ENCODE measurements around the gene MACO1.

The MACO1 gene

DNA sequence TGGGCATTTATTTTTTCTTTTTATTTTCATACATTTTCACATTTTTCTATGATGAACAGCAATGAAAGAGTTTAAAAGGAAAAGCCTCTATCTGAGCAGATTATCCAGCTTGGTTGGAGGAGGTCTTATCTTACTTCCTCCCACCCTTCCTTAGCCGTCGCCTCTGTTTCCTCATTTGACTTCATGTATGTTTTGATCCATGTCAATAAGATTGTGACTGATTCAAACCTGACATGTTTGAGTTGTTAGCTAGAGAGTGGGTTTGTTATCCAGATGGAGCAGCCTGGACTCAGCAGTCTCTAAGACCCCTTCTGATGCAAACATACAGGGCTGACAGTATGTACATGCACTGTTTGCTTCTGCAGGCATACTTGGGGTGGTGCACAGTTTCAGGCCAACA is 31.2 kb downstream of the MACO1 start:
- Histone ChIP-seq H3K4me3 (ENCODE audit: low read depth, low read length) (no peak overlapping the region), H3K36me3 (ENCODE audit: control insufficient read depth, insufficient read depth, low read length) (no peaks in the 10 kb centered on the region), H3K27me3 (ENCODE audit: control insufficient read depth, insufficient read depth, low read length) (no peaks in the 10 kb centered on the region), H2AFZ (no peak overlapping the region), H3K9me3 (ENCODE audit: control insufficient read depth, low read length) (no peaks in the 10 kb centered on the region), H3K79me2 (peaks cover 4% of the 10 kb centered on the region), H3K4me2 (ENCODE audit: low read length) (no peak overlapping the region), H3K9ac (no peak overlapping the region), H3K27ac (no peak overlapping the region), H3K4me1 (no peaks in the 10 kb centered on the region)
- TF ChIP-seq, protein P1, sequence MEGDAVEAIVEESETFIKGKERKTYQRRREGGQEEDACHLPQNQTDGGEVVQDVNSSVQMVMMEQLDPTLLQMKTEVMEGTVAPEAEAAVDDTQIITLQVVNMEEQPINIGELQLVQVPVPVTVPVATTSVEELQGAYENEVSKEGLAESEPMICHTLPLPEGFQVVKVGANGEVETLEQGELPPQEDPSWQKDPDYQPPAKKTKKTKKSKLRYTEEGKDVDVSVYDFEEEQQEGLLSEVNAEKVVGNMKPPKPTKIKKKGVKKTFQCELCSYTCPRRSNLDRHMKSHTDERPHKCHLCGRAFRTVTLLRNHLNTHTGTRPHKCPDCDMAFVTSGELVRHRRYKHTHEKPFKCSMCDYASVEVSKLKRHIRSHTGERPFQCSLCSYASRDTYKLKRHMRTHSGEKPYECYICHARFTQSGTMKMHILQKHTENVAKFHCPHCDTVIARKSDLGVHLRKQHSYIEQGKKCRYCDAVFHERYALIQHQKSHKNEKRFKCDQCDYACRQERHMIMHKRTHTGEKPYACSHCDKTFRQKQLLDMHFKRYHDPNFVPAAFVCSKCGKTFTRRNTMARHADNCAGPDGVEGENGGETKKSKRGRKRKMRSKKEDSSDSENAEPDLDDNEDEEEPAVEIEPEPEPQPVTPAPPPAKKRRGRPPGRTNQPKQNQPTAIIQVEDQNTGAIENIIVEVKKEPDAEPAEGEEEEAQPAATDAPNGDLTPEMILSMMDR (IDR thresholded peaks at IDR 0.05), result no peak

- H3K79me2 ChIP-seq, result peaks cover 4% of the 10 kb centered on the region
- no peak overlapping the region for H3K4me2 ChIP-seq (ENCODE audit: low read length)
- no peaks in the 10 kb centered on the region for H3K4me1 ChIP-seq
- H3K4me3 ChIP-seq (ENCODE audit: low read depth, low read length), result no peak overlapping the region
- no peaks in the 10 kb centered on the region for H3K27me3 ChIP-seq (ENCODE audit: control insufficient read depth, insufficient read depth, low read length)
- H3K36me3 ChIP-seq (ENCODE audit: control insufficient read depth, insufficient read depth, low read length), result no peaks in the 10 kb centered on the region
- no peaks in the 10 kb centered on the region for H3K9me3 ChIP-seq (ENCODE audit: control insufficient read depth, low read length)
- TF ChIP-seq, protein P1 (IDR thresholded peaks at IDR 0.05), result no peak
- H3K9ac ChIP-seq, result no peak overlapping the region
- H2AFZ ChIP-seq, result no peak overlapping the region
- H3K27ac ChIP-seq, result no peak overlapping the region
These were observed 32.0 kb downstream of the MACO1 start for GRCh38 chr1:25462732-25463131.

DNA sequence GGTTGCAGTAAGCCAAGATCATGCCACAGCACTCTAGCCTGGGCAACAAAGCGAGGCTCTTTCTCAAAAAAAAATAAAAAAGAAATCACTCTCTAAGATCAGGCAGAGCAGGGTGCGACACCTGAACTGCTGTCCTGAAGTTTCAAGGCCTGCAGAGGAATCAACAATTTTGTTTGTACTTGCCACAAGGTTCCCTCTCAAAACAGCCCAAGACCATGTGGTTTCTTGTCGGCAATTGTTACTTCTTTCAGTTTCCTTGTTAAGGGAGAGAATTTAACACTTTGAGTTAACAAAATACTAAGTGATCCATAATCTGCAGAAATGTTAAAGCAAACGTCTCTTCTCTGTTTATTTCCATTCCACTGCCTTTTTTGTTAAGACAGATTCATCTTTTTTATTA is 36.5 kb downstream of the MACO1 start:
- H3K4me1 ChIP-seq, result no peaks in the 10 kb centered on the region
- TF ChIP-seq, protein P1 (IDR thresholded peaks at IDR 0.05), result no peak
- H2AFZ ChIP-seq, result no peak overlapping the region
- no peak overlapping the region for H3K4me3 ChIP-seq (ENCODE audit: low read depth, low read length)
- H3K9ac ChIP-seq, result no peak overlapping the region
- H3K27me3 ChIP-seq (ENCODE audit: control insufficient read depth, insufficient read depth, low read length), result no peaks in the 10 kb centered on the region
- no peaks in the 10 kb centered on the region for H3K36me3 ChIP-seq (ENCODE audit: control insufficient read depth, insufficient read depth, low read length)
- no peaks in the 10 kb centered on the region for H3K9me3 ChIP-seq (ENCODE audit: control insufficient read depth, low read length)
- no peak overlapping the region for H3K4me2 ChIP-seq (ENCODE audit: low read length)
- peaks cover 13% of the 10 kb centered on the region for H3K79me2 ChIP-seq
- no peak overlapping the region for H3K27ac ChIP-seq

DNA sequence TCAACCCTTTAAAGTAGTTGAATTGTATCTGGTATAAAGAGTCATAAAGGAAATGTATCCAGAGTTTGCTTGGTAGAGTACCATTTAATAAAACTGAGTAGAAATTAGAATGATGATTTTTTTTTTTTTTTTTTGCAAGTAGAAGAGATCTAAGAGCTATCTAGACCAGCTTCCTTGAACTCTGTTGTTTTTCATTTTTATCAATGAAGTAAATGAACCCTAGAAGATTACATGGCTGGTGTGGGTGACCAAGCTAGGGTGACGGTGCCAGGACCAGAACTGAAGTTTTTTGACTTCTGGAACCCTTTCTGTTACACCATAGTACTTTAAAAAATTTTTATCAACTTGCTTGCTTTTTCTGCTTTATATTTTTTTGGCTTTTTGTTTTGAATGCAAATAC is 36.9 kb downstream of the MACO1 start:
- Histone ChIP-seq H3K27me3 (ENCODE audit: control insufficient read depth, insufficient read depth, low read length) (no peaks in the 10 kb centered on the region), H3K9ac (no peak overlapping the region), H3K4me2 (ENCODE audit: low read length) (no peak overlapping the region), H2AFZ (no peak overlapping the region), H3K27ac (no peak overlapping the region), H3K4me1 (no peaks in the 10 kb centered on the region), H3K9me3 (ENCODE audit: control insufficient read depth, low read length) (no peaks in the 10 kb centered on the region), H3K79me2 (peaks cover 13% of the 10 kb centered on the region), H3K36me3 (ENCODE audit: control insufficient read depth, insufficient read depth, low read length) (no peaks in the 10 kb centered on the region), H3K4me3 (ENCODE audit: low read depth, low read length) (no peak overlapping the region)
- TF ChIP-seq, protein P1 (IDR thresholded peaks at IDR 0.05), result no peak

GRCh38 chr1:25468033-25468432 is 37.3 kb downstream of the MACO1 start:
- Histone ChIP-seq H2AFZ (no peak overlapping the region), H3K27ac (no peak overlapping the region), H3K9me3 (ENCODE audit: control insufficient read depth, low read length) (no peaks in the 10 kb centered on the region), H3K27me3 (ENCODE audit: control insufficient read depth, insufficient read depth, low read length) (no peaks in the 10 kb centered on the region), H3K4me2 (ENCODE audit: low read length) (no peak overlapping the region), H3K4me1 (no peaks in the 10 kb centered on the region), H3K9ac (no peak overlapping the region), H3K36me3 (ENCODE audit: control insufficient read depth, insufficient read depth, low read length) (no peaks in the 10 kb centered on the region), H3K79me2 (peaks cover 13% of the 10 kb centered on the region), H3K4me3 (ENCODE audit: low read depth, low read length) (no peak overlapping the region)
- TF ChIP-seq, protein P1 (IDR thresholded peaks at IDR 0.05), result no peak

All from parathyroid adenoma (tissue), 2 donors.